K562 (cell line): ENCODE results near the gene PLEKHG1. TPM values are rescaled to one million over a fixed set of nuclear protein-coding genes. Genes with fewer than 3 reads are reported as not detected.

Experiments used
- GATAD2B ChIP-seq: fragments of 450-650 bp; IDR thresholded peaks from 2 replicates; pipeline ENCODE4 v1.6.1; 2017; ENCODE audit warnings: mild to moderate bottlenecking, borderline replicate concordance
- polyA plus RNA-seq, 8 experiments: library from polyadenylated mRNA; depleted of rRNA in 4 of 8; stranded (reverse) in 5 of 8; unstranded in 3 of 8; fragments of >200 nt; fragmentation: Nextera tagmentation in 2 of 8; fragmentation: Illumina TruSeq in 1 of 8; extraction: Ambion mirVana in 2 of 8; extraction: Trizol in 1 of 8; gene quantifications; 2 replicates each; pipeline versions ENCODE4 v1.2.1 to v1.2.3, GENCODE V29; 2011 to 2014; ENCODE audit warnings: inconsistent platforms in 1 of 8, missing spikeins in 1 of 8
- total RNA-seq, 7 experiments: library from RNA; depleted of rRNA in 6 of 7; stranded (reverse); fragments of >200 nt in 6 of 7; fragmentation: Illumina TruSeq in 2 of 7; extraction: Trizol in 2 of 7; gene quantifications; 2 replicates each; pipeline versions ENCODE4 v1.2.1 to v1.2.3, GENCODE V29; 2011 to 2021; ENCODE audit warnings: low replicate concordance in 1 of 7
- TF ChIP-seq, protein P1 (sequence below): fragments of 200-600 bp; sonication (generic); IDR thresholded peaks from one replicate; pipeline ENCODE4 v1.6.1; 2012; ENCODE audit warnings: mild to moderate bottlenecking, low read depth, low read length, inconsistent platforms

Gene PLEKHG1
- total and polyA plus RNA-seq, 9 of the 15 experiments (the other 6 are each of a cell fraction or from before 2014, with no cell fraction given): 0.03 to 0.16 (median 0.03) TPM; not detected in 6

DNA sequence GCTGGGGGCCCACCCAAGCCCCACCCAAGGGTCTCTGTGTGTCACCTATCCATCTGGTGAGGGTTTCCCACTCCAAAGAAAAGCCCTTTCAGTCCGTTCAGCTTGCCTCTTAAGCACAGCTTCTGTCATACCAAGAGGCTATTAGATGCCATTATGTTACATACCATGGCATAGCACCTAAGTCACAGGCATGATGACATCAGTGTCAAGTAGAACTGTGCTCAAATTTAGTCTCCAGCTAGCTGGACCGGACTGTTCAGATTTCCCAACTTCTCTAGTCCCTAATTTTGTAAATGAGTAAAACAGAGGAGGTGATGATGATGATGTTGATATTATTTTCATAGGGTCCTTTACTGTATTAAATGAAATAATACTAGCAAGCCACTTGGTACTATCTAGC, 19.2 kb upstream of the PLEKHG1 start (continued):
- TF ChIP-seq, protein P1, sequence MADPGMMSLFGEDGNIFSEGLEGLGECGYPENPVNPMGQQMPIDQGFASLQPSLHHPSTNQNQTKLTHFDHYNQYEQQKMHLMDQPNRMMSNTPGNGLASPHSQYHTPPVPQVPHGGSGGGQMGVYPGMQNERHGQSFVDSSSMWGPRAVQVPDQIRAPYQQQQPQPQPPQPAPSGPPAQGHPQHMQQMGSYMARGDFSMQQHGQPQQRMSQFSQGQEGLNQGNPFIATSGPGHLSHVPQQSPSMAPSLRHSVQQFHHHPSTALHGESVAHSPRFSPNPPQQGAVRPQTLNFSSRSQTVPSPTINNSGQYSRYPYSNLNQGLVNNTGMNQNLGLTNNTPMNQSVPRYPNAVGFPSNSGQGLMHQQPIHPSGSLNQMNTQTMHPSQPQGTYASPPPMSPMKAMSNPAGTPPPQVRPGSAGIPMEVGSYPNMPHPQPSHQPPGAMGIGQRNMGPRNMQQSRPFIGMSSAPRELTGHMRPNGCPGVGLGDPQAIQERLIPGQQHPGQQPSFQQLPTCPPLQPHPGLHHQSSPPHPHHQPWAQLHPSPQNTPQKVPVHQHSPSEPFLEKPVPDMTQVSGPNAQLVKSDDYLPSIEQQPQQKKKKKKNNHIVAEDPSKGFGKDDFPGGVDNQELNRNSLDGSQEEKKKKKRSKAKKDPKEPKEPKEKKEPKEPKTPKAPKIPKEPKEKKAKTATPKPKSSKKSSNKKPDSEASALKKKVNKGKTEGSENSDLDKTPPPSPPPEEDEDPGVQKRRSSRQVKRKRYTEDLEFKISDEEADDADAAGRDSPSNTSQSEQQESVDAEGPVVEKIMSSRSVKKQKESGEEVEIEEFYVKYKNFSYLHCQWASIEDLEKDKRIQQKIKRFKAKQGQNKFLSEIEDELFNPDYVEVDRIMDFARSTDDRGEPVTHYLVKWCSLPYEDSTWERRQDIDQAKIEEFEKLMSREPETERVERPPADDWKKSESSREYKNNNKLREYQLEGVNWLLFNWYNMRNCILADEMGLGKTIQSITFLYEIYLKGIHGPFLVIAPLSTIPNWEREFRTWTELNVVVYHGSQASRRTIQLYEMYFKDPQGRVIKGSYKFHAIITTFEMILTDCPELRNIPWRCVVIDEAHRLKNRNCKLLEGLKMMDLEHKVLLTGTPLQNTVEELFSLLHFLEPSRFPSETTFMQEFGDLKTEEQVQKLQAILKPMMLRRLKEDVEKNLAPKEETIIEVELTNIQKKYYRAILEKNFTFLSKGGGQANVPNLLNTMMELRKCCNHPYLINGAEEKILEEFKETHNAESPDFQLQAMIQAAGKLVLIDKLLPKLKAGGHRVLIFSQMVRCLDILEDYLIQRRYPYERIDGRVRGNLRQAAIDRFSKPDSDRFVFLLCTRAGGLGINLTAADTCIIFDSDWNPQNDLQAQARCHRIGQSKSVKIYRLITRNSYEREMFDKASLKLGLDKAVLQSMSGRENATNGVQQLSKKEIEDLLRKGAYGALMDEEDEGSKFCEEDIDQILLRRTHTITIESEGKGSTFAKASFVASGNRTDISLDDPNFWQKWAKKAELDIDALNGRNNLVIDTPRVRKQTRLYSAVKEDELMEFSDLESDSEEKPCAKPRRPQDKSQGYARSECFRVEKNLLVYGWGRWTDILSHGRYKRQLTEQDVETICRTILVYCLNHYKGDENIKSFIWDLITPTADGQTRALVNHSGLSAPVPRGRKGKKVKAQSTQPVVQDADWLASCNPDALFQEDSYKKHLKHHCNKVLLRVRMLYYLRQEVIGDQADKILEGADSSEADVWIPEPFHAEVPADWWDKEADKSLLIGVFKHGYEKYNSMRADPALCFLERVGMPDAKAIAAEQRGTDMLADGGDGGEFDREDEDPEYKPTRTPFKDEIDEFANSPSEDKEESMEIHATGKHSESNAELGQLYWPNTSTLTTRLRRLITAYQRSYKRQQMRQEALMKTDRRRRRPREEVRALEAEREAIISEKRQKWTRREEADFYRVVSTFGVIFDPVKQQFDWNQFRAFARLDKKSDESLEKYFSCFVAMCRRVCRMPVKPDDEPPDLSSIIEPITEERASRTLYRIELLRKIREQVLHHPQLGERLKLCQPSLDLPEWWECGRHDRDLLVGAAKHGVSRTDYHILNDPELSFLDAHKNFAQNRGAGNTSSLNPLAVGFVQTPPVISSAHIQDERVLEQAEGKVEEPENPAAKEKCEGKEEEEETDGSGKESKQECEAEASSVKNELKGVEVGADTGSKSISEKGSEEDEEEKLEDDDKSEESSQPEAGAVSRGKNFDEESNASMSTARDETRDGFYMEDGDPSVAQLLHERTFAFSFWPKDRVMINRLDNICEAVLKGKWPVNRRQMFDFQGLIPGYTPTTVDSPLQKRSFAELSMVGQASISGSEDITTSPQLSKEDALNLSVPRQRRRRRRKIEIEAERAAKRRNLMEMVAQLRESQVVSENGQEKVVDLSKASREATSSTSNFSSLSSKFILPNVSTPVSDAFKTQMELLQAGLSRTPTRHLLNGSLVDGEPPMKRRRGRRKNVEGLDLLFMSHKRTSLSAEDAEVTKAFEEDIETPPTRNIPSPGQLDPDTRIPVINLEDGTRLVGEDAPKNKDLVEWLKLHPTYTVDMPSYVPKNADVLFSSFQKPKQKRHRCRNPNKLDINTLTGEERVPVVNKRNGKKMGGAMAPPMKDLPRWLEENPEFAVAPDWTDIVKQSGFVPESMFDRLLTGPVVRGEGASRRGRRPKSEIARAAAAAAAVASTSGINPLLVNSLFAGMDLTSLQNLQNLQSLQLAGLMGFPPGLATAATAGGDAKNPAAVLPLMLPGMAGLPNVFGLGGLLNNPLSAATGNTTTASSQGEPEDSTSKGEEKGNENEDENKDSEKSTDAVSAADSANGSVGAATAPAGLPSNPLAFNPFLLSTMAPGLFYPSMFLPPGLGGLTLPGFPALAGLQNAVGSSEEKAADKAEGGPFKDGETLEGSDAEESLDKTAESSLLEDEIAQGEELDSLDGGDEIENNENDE: no peak
- TF ChIP-seq GATAD2B: no peak
